OCI-LY3 (cell line): Measurements from ENCODE around the gene MLH3.

Experiments used
- CTCF ChIP-seq: fragments of 200-600, 300-600 bp; sonication (generic); IDR thresholded peaks from 2 replicates; pipeline ENCODE4 v1.5.1; 2014; ENCODE audit warnings: antibody characterized with exemption, low read length, low read depth
- EZH2phosphoT487 ChIP-seq: fragments of 200-600 bp; shearing (Covaris generic); IDR thresholded peaks from 2 replicates; pipeline ENCODE4 v1.6.1; 2018; ENCODE audit warnings: antibody characterized with exemption, mixed run types, low read depth

- TF ChIP-seq EZH2phosphoT487: no peak
- no peak for TF ChIP-seq CTCF
These were observed 38.0 kb downstream of the MLH3 start for GRCh38 chr14:75013290-75013689.
